ENCODE measurements around the gene NCKAP5.

Gene NCKAP5

DNA sequence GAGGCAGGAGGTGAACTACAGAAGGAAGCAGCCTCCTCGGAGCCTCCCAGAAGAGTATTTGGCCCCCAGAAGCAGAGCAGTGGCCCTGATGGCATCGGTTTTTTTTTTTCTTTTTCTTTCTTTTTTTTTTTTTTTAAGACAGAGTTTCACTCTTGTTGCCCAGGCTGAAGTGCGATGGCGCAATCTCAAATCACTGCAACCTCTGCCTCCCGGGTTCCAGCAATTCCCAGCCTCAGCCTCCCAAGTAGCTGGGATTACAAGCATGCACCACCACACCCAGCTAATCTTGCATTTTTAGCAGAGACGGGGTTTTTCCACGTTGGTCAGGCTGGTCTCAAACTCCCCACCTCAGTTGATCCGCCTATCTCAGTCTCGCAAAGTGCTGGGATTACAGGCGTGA is 34.8 kb upstream of the NCKAP5 start:
- TF ChIP-seq, protein P1, sequence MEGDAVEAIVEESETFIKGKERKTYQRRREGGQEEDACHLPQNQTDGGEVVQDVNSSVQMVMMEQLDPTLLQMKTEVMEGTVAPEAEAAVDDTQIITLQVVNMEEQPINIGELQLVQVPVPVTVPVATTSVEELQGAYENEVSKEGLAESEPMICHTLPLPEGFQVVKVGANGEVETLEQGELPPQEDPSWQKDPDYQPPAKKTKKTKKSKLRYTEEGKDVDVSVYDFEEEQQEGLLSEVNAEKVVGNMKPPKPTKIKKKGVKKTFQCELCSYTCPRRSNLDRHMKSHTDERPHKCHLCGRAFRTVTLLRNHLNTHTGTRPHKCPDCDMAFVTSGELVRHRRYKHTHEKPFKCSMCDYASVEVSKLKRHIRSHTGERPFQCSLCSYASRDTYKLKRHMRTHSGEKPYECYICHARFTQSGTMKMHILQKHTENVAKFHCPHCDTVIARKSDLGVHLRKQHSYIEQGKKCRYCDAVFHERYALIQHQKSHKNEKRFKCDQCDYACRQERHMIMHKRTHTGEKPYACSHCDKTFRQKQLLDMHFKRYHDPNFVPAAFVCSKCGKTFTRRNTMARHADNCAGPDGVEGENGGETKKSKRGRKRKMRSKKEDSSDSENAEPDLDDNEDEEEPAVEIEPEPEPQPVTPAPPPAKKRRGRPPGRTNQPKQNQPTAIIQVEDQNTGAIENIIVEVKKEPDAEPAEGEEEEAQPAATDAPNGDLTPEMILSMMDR (IDR thresholded peaks at IDR 0.05; ENCODE audit: insufficient read depth, low read depth, low read length, missing control alignments), result no peak
- DNase-seq (ENCODE audit: low read depth), result no peak
- H3K4me3 ChIP-seq (ENCODE audit: low read length), result no peak overlapping the region

DNA sequence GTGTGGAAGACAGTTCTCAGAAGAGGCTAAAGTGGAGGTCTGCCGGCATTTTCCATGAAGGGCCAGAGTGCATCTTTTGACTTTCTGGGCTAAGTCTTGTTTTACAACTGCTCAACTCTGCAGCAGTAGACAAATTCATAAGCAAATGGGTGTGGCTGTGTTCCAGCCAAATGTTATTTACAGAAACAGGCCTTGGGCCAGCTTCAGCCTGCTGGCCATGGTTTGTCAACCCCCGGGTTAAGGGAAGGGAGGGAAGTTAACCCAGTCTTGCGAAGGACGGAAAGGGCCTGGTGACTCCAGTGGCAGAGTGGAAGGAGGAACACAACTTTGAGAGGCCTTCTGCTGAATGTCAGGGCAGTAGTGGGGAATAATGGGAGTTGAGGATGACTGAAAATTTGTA is 34.3 kb upstream of the NCKAP5 start:
- no peak for DNase-seq (ENCODE audit: low read depth)
- no peak overlapping the region for H3K4me3 ChIP-seq (ENCODE audit: low read length)
- TF ChIP-seq, protein P1 (IDR thresholded peaks at IDR 0.05; ENCODE audit: insufficient read depth, low read depth, low read length, missing control alignments), result no peak

DNA sequence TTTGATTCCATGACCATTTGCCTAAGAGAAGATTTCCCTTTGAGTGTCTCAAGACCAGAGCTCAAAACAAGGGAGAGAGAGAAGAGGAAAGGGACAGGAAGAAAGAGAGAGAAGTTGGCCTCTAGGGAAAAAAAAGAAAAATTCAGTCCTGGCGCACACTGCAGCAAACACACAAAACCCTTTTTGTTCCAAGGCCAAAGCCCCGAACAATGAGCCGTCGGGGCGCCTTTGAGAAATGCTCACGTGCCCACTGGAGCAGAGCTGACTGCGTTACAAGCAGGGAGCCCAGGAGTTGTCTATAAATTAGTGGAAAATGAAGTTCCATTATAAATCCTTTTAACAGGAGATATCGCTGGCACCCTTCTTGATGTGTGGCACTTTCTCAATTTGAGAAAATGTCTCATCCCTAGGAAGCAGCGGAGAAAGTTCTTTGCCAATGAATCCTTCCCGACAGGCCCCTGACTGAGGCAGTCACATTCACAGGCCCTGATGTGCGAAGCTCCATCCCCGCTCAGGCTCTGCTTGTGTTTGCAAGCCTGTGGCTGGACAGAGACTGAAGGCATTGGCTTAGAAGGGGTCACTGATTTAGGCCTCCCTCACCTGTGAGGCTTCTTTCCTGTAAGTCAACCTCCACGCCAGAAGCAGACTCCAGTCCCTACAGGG is 32.1 kb upstream of the NCKAP5 start:
- DNase-seq (ENCODE audit: low read depth), result no peak
- TF ChIP-seq, protein P1 (IDR thresholded peaks at IDR 0.05; ENCODE audit: insufficient read depth, low read depth, low read length, missing control alignments), result no peak
- H3K4me3 ChIP-seq (ENCODE audit: low read length), result no peak overlapping the region

DNA sequence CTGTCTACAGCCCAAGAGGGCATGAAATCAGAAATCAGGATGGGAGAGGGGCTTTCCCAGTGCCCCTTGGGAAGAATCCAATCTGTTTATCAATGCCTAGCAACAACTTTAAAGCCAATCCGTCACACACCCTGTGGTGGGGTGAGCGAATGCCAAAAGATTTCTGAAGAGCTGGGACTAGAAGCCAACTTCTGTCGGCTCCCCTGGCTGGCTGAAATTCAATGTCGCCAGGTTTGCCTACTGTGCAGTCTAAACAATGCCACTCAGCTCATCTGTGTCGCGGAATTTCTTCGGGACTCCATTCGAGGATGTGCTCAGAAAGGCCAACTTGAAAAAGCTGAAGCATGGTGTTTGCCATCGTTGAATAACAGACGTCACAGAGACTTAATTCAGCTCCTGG is 31.5 kb upstream of the NCKAP5 start:
- TF ChIP-seq, protein P1 (IDR thresholded peaks at IDR 0.05; ENCODE audit: insufficient read depth, low read depth, low read length, missing control alignments), result no peak
- no peak overlapping the region for H3K4me3 ChIP-seq (ENCODE audit: low read length)
- DNase-seq (ENCODE audit: low read depth), result no peak

DNA sequence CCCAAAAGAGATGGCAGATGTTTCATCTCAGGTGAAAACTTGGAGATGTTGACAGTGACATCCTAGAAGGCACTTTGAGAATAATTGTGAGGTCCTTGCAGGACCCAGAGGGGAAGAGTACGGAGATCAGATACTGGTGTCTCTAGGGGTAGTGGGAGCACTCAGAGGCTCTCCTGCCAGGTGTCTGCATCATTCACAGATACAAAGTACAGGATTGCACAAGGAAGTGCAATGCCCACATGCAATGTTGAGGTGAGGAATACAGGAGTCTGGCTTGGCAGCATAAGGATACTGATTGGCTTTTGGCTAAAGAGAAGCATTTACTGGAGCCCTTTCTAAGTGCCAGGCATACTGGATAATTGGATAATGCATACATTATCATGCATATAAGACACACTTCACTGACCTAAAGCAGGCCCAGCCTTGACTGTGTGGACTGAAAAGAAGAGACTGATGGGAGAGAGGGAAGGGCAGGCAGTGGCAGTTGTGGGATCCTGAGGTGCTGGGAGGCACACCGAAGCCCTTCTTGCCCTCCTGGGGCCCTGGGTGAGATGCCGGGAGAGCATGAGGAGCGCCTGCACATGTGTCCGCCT is 31.0 kb upstream of the NCKAP5 start:
- no peak for DNase-seq (ENCODE audit: low read depth)
- TF ChIP-seq, protein P1 (IDR thresholded peaks at IDR 0.05; ENCODE audit: insufficient read depth, low read depth, low read length, missing control alignments), result no peak
- H3K4me3 ChIP-seq (ENCODE audit: low read length), result no peak overlapping the region

DNA sequence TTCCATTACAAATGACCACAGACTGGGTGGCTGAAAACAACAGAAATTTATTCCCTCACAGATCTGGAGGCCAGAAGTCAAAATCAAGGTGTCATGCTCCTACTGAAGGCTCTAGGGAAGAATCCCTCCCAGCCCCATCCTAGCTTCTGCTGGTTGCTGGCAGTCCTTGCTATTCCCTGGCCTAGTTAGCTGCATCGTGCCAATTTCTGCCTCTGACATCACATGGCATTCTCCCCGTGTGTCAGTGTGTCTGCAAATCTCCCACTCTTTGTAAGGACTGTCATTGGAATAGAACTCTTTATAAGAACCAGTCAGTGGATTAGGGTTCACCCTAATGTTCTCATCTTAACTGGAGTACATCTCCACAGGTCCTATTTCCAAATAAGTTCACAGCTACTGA is 30.5 kb upstream of the NCKAP5 start:
- H3K4me3 ChIP-seq (ENCODE audit: low read length), result no peak overlapping the region
- no peak for DNase-seq (ENCODE audit: low read depth)
- TF ChIP-seq, protein P1 (IDR thresholded peaks at IDR 0.05; ENCODE audit: insufficient read depth, low read depth, low read length, missing control alignments), result no peak
